AG04450 (cell line): ENCODE results near the gene ST6GALNAC3. TPM values are rescaled to one million over a fixed set of nuclear protein-coding genes. Genes with fewer than 3 reads are reported as not detected.
"Not testable (repeated sequence)": the region's sequence is repeated elsewhere in the genome, so short reads cannot be mapped to it uniquely, and the experiment has no call there.

Experiments
- CTCF ChIA-PET: fragments of 300-600, 350-600 bp; formaldehyde crosslinking; extraction: SDS; loops from one replicate; lab custom pipeline; 2022; ENCODE audit warnings: antibody characterized with exemption, inconsistent platforms; lab: Charles Lee
- POLR2A ChIA-PET: fragments of 350-600 bp; formaldehyde crosslinking; extraction: SDS; loops from one replicate; lab custom pipeline; 2021; ENCODE audit warnings: antibody characterized with exemption, inconsistent platforms; lab: Yijun Ruan, JAX
- DNase-seq: peaks from one replicate; pipeline ENCODE4 v3.0.0-alpha.2; 2011; ENCODE audit warnings: low read depth, low spot score
- H3K27ac ChIP-seq: one replicate; pipeline ENCODE4 v1.5.1; 2012; ENCODE audit warnings: low read depth, low read length, control low read depth
- H3K27me3 ChIP-seq: one replicate; pipeline ENCODE4 v1.6.0; 2012; ENCODE audit warnings: low read length; ENCODE audit not compliant: control insufficient read depth, insufficient read depth
- H3K4me3 ChIP-seq: 2 replicates; pipeline ENCODE4 v1.5.1; 2011; ENCODE audit warnings: mild to moderate bottlenecking, low read depth, low read length, control low read depth
- H3K9me3 ChIP-seq: 2 replicates; pipeline ENCODE4 v1.5.1; 2012; ENCODE audit warnings: low read length; ENCODE audit not compliant: control insufficient read depth, insufficient read depth
- polyA plus RNA-seq: library from polyadenylated mRNA; depleted of rRNA; stranded (reverse); fragments of >200 nt; gene quantifications from 2 replicates; pipeline ENCODE4 v1.2.3, GENCODE V29; 2011
- TF ChIP-seq, protein P1 (sequence below): IDR thresholded peaks from 2 replicates; pipeline ENCODE4 v1.5.1; 2011; ENCODE audit warnings: low read depth, low read length, control low read depth, inconsistent platforms

ST6GALNAC3 gene
- polyA plus RNA-seq, 1 experiment, result 2.1 TPM

DNA sequence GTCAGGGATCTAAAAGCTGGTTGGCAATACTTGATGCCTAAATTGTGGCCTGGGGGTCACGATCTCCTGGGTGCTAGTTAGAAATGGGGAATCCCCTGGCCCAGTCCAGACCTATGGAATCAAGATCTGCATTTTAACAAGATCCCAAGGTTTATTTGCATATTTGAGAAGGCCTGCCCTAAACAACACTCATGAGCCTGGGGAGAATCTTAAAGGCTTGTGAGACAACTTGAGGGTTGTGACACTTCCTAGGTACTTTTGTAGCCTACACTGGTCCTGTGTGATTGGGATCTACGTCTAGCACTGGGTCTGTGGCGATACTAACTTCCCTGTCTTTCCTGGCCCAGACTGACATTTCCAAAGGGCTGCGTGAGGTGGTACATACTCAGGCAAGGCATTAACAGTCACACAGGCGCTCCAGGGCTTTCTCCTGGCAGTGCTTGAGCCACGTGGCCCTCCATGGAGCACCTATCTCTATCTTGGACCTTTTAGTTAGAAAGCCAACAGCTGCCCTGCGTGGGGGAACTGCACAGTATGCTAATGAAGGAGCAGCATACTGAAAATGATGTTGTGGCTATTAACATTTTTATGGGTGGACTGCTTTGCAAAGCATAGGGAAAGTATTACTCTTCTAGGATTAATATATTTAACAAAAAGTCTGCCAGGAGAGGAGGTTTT lies 263.1 kb downstream of the ST6GALNAC3 start:
- TF ChIP-seq, protein P1, sequence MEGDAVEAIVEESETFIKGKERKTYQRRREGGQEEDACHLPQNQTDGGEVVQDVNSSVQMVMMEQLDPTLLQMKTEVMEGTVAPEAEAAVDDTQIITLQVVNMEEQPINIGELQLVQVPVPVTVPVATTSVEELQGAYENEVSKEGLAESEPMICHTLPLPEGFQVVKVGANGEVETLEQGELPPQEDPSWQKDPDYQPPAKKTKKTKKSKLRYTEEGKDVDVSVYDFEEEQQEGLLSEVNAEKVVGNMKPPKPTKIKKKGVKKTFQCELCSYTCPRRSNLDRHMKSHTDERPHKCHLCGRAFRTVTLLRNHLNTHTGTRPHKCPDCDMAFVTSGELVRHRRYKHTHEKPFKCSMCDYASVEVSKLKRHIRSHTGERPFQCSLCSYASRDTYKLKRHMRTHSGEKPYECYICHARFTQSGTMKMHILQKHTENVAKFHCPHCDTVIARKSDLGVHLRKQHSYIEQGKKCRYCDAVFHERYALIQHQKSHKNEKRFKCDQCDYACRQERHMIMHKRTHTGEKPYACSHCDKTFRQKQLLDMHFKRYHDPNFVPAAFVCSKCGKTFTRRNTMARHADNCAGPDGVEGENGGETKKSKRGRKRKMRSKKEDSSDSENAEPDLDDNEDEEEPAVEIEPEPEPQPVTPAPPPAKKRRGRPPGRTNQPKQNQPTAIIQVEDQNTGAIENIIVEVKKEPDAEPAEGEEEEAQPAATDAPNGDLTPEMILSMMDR, result no peak
- Histone ChIP-seq H3K9me3 (no peaks in the 10 kb centered on the region), H3K4me3 (no peak overlapping the region), H3K27me3 (no peaks in the 10 kb centered on the region), H3K27ac (no peak overlapping the region)
- ChIA-PET POLR2A (no interaction called here), CTCF (no interaction called here)
- no peak for DNase-seq

DNA sequence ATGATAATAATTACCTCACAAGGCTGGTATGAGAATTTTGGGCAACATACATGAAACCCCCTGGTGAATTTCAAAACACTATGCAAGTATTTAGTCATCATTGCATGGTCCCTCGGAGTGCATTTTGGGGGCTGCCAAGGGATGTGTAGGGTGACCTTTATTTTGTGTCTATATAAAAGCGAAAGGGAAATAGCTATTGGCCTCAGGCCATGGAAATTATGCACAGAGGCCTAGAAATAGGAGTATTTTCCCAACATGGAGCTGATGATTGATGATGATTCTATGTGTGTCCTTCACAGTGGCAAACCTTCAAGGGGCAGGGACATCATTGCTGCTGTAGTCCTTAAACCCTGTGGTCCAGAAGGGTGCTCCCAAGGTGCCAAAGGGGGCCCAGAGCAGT lies 265.5 kb downstream of the ST6GALNAC3 start:
- Histone ChIP-seq H3K27me3 (no peaks in the 10 kb centered on the region), H3K27ac (no peak overlapping the region), H3K4me3 (no peak overlapping the region), H3K9me3 (no peaks in the 10 kb centered on the region)
- ChIA-PET CTCF (interaction anchor here (1.5 kb wide), 1 partner anchor 9 kb away, joined by 5 read pairs; no protein-coding TSS in a partner anchor), POLR2A (no interaction called here)
- DNase-seq, result no peak
- TF ChIP-seq, protein P1, result no peak

DNA sequence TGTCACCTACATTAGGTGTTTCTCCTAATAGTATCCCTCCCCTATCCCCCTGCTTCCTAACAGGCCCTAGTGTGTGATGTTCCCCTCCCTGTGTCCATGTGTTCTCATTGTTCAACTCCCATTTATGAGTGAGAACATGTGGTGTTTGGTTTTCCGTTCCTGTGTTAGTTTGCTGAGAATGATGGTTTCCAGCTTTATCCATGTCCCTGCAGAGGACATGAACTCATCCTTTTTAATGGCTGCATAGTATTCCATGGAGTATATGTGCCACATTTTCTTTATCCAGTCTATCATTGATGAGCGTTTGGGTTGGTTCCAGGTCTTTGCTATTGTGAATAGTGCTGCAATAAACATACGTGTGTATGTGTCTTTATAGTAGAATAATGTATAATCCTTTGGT lies 267.3 kb downstream of the ST6GALNAC3 start:
- CTCF ChIA-PET, H3K27me3 ChIP-seq, POLR2A ChIA-PET, H3K9me3 ChIP-seq, H3K4me3 ChIP-seq, H3K27ac ChIP-seq, DNase-seq: not testable (repeated sequence)

DNA sequence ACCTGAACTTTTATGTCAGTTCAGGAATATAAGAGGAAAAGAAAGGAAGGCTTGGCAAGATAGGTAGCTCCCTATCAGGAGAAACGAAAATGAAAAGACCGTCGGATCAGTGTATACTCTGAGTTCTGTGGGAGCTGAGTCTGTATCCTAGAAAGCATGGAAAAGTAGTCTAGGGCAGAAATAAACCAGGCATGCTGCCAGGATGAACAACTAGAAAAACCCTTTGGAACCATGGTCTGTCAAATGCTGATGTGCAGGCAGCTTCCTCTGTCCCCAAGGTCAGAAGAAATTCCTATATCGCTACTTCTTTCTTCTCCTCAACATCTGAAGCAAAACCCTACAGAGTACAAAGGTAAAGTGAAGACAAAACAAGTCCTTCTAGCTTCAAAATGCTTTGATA lies 268.8 kb downstream of the ST6GALNAC3 start:
- Histone ChIP-seq H3K9me3 (no peaks in the 10 kb centered on the region), H3K27me3 (no peaks in the 10 kb centered on the region), H3K27ac (no peak overlapping the region), H3K4me3 (no peak overlapping the region)
- no peak for DNase-seq
- POLR2A ChIA-PET, result no interaction called here
- TF ChIP-seq, protein P1, result no peak
- CTCF ChIA-PET, result no interaction called here

DNA sequence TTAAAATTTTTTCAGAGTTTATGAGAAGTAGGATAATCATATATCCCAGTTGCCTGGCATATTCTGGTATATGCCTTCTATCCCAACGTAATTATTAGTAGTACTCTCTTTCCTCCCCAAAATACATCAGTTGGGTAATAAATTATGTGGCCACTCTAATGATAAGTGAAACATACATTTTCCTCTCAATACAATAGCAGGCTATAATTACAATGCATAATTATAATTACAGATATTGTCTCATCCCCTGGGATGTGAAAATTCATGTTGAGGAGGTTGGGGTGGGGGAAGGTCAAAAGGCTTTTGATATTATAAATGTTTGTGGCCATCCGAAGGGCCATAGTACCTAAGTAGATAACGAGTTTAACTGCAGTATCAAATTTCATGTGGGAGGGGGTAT lies 277.1 kb downstream of the ST6GALNAC3 start:
- ChIA-PET POLR2A (no interaction called here), CTCF (no interaction called here)
- no peak overlapping the region for H3K27ac ChIP-seq
- H3K4me3 ChIP-seq, result no peak overlapping the region
- TF ChIP-seq, protein P1, result no peak
- DNase-seq, result no peak
- H3K27me3 ChIP-seq, result no peaks in the 10 kb centered on the region
- no peaks in the 10 kb centered on the region for H3K9me3 ChIP-seq
